Left hindlimb (tissue), 1 donor: Measurements from ENCODE around the gene MEI1.

Source experiments
- DNase-seq: peaks from one replicate; pipeline ENCODE4 v3.0.0-alpha.2; 2018

MEI1 gene

DNA sequence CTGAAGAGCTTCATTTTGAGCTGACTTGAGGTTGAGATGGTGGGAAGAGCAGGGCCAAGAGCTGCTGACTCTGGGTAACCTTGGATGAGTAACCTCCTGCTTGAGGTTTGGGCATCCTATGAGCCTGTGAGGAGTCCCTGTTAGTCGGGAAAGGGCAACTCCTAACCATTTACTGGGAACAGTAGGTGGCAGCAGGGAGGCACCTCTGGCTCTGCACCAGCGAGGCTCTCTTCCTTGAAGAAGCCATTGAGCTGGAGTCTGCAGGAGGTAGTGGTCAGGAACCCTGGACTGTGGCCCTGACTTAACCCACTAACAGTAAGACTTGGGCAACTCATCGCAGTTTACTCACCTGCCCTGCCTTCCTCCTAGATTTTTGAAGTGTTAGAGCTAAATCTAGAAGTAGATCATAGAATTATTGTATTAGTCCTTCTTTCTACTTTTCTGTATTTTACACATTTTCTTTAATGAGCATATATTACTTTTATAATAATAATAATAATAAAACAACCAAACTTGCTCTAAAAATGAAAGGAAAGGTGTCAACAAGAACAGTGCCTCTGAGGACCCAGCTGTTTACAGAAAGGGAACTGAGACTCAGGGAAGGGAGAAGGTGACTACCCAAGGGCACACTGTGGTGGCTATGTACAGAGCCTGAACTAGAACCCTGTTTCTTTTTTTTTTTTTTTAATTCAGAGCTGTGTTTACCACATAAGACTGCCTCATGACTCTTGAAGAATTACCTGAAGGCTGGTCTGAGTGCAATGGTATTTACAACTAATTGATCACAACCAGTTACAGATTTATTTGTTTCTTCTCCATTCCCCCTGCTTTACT, 47.5 kb downstream of the MEI1 start:
- peak; percentile 61 for DNase-seq

DNA sequence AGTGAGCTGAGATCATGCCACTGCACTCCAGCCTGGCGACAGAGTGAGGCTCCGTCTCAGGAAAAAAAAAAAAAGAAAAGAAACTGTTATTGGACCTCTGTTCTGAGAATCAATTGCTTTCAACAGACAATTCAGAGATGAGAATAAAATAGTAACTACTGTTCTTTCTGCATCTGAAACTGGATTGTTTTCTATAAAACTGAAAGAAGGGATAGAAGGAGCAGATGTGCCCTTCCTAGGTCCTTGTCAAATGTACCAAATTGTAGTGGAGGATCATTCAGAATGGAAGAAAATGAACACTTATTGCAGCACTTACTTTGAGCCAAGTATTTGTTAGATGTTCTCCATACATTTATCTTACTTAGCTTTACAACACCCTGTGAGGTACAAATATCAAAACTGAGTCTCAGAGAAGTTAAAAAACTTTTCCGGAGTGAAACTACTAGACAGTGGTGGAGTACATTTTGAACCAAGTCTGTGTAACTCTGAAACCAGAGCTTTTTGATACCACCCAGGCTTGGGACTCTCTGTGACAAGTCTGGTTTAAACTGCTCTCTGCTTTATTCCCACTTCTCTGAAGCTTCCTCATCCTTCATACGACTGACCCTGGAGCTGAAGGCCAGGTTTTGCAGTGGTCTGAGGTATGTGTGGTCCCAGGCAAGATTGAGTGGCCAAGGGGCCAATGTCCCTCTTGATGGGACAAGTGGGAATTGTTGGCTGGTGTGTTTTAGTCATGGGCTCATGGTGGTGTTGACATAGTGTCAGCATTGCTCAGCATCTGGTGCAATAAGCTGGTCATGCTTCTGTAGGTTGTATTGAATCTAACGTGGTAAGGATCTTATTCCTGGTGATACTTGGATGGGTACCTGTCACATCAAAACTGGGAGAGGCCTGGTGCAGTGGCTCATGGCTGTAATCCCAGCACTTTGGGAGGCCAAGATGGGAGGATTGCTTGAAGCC, 53.0 kb downstream of the MEI1 start:
- DNase-seq = no peak

DNA sequence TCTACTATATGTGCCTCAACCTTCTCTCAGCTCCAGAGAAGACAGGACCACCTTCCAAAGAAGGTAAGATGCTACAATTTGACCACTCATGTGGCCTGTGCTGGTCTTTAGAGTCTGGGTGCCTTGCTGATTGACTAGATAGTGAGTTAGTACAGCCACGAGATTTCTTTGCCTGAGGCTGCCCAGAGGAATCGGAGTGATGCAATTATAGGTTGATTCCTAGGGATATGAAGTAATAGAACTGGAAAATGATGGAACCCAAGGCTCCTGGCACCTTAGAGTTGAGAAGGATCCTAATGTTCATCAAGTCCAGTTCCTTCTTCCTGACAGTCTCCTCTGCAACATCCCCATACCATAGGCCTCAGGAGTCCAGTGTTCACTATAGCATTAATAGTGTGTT, 54.7 kb downstream of the MEI1 start:
- DNase-seq = no peak

DNA sequence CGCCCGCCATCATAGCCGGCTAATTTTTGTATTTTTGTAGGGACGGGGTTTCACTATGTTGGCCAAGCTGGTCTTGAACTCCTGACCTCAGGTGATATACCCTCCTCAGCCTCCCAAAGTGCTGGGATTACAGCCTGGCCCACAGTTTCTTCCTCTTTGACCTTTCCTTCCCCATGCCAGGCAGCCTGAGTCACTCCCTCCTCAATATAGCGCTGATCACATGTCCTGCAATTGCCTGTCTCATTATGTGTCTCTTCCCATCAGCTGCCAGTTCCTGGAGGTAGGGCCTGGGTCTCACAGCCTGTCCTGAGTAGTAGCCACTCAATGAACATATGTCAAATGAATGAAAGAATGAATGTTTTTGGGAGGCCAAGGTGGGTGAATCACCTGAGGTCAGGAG, 58.2 kb downstream of the MEI1 start:
- DNase-seq = no peak

DNA sequence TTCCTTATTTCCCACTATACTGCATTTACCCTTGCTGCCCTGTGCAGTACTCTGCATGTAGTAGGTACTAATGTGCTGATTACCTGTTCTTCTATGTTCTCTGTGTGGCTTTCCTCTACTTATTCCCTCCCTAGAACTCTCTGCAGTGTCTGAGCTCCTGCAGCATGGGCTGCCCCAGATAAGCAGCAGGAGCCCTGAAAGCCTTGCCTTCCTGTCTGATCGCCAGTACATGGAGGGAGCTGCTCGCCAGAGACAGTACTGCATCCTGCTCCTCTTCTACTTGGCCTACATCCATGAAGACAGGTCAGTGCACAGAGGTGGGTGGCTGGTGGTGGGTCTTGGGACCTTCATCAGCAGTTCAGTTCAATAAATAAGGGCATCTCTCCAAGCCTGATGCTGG, 58.9 kb downstream of the MEI1 start:
- DNase-seq = no peak

DNA sequence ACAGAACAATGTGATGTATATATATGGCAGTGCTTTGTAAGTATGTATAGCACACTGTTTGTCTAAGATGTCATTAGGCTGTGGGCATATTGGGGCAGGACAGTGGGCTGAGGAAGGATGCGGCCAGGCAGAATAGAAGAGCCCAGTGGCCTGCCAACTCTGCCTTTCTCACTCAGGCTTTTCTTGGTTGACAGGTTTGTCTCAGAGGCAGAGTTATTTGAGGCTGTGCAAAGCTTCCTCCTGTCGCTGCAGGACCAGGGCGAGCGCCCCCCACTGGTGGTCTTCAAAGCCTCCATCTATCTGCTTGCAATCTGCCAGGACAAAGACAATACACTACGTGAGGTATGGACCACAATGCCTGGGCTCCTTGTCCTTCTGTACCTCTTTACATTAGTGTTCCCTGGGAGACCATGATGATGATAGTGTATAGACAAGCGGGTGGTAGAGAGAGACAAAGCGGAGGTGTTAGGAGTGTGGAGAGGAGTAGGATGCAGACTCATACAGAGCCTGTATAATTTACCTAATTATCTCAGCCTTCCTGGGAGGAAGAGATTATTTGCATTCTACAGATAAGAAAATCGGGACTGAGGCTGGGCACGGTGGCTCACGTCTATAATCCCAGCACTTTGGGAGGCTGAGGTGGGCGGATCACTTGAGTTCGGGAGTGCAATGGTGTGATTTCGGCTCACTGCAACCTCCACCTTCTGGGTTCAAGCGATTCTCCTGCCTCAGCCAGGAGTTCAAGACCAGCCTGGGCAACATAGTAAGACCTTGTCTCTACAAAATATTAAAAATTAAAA, 63.9 kb downstream of the MEI1 start:
- DNase-seq = no peak

DNA sequence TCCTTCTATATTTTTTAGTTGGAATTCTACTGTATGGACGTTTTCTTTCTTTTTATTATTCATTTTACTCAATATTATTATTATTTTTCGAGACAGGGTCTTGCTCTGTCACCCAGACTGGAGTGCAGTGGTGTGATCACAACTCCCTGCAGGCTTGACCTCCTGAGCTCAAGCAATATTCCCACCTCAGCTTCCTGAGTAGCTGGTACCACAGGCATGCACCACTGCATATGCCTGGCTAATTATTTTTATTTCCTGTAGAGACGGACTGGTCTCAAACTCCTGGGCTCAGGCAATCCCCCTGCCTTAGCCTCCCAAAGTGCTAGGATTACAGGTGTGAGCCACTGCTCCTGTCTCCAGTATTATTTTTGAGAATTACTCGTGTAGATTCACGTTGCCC, 67.2 kb downstream of the MEI1 start:
- no peak for DNase-seq

DNA sequence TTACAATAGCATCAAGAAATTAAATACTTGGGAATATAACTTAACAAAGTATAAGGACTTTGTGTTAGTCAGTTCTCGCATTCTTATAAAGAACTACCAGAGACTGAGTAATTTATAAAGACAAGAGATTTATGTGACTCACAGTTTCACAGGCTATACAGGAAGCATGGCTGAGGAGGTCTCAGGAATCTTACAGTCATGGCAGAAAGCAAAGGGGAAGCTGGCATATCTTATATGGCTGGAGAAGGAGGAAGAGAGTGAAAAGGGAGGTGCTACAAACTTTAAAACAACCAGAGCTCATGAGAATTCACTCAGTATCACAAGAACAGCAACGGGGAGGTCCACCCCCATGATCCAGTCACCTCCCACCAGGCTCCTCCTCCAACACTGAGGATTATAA, 69.1 kb downstream of the MEI1 start:
- DNase-seq = no peak

DNA sequence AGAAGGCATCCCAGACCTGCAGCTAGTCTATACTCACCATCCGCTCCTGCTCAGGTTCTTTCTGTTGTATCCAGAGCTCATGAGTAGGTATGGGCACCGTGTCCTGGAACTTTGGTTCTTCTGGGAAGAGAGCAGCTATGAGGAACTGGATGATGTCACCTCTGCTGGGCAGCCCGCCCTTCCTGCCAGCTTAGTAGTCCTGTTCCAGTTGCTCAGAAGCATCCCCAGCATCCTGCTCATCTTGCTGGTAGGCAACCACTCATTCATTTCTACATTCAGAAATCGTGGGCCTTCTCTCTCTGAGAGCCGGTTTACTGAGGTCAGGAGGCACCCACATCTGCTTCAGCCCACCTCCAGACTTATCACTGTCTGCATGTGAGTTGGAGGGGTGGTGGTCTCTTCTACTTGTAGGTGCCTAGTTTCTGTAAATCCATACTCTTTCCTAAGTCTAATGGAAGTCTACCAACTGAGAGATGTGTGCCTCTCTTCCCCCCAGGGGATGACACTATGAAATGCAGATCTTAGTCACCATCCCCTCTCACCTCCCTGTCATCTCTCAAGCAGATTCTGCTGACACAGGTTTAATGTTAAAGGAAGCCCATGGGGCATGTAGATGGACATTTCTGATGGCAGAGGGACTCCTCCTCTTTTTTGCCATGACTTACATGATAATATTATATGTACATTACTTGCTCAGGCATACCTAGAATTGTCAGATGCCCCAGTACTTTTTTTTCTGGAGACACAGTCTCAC, 71.6 kb downstream of the MEI1 start:
- DNase-seq = no peak

DNA sequence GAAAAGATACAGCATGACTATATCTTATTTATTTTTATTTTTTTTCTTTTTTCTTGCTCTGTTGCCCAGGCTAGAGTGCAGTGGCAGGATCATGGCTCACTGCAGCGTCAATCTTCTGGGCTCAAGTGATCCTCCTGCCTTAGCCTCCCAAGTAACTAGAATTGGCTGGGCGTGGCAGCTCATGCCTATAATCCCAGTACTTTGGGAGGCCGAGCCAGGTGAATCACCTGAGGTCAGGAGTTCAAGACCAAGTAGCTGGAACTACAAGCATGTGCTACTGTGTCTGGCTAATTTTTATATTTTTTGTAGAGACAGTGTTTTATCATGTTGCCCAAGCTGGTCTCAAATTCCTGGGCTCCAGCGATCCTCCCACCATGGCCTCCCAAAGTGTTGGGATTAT, 72.9 kb downstream of the MEI1 start:
- DNase-seq = no peak

DNA sequence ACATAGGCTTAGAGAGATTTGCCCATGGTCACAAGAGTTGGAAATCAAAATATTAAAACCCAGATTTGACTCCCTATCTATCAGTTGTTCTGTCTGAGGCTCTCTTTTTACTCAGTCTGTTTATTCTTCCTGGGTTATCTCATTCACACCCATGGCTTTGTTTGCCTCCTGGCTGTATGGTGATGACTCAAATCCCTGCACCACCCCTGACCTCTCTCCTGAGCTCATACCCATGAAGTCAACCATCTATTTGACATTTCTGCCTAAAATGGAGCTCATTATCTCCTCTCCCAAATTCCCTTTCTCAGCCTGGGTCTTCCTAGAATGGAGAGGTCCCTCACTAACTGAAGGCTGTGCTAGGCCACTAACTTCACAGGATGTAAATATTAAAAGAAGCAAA, 73.3 kb downstream of the MEI1 start:
- no peak for DNase-seq

DNA sequence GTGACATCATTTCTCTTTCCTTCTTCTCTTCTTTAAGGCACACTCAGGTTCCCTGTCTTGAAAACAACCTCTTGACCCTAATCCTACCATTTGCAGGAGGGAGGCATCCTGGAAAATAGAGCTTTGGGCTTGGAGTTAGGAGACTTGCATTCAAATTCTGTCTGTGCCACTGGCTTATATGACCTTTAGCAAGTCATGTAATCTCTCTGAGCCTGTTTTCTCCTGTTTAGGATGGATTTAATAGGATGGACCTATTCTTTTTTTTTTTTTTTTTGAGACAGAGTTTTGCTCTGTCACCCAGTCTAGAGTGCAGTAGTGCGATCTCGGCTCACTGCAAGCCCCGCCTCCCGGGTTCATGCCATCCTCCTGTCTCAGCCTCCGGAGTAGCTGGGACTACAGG, 76.0 kb downstream of the MEI1 start:
- no peak for DNase-seq

DNA sequence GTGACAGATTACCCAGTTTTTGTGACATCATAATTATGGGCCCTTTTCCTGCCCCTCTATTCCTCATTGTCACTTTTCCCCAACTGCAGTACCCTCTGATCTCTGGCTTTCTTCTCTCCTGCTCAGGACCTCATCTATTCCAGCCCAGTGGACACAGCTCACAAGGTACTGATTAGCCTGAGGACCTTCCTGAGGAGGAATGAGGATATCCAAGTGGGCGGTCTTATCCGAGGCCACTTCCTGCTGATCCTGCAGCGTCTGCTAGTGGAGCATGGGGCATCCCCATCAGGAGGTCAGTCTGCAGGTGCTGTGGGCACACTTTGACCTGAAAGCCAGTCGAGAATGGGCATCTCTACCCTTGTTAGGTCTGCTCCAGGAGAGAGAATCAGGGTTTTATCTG, 76.7 kb downstream of the MEI1 start:
- DNase-seq = no peak

DNA sequence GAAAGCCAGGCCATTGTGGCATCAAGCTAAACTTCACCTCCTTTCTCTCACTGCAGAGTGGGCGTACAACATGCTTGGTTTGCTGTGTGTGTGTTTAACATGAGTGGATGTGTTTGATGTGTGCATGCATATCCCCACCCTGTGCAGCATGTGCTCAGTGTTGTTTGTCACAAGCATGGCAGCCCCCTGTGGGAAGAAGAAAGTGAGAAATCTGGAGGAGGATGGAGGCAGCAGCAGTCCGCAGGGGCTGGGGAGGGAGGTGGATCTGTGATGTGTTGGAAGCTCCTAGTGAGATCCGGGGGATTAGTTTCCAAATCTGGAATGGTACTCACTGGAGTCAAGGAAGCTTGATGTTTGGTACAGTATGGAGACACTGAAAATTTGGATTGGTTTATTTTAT, 77.1 kb downstream of the MEI1 start:
- no peak for DNase-seq

DNA sequence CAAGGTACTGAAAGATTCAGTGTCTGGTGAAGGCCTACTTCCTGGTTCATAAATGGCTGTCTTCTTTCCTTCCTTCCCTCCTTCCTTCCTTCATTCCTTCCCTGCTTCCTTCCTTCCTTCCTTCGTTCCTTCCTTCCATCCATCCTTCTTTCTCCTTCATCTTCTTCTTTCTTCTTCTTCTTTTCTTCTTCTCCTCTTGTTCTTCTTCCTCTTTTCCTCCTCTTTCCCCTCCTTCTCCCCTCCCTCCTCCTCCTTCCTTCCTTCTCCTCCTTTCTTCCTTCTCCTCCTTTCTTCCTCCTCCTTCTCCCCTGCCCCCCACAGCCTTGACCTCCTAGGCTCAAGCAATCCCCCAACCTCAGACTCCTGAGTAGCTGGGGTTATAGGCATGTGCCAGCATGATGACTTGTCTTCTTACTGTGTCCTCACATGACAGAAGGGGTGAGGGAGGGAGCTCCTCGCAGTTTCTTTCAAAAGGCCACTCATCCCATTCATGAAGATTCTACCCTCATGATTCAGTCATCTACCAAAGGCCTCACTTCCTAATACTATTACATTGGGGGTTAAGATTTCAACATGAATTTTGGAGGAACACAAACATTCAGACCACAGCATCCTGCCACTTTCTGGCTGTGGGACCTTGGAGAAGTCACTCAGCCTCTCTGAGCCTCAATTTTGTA, 78.6 kb downstream of the MEI1 start:
- no peak for DNase-seq

DNA sequence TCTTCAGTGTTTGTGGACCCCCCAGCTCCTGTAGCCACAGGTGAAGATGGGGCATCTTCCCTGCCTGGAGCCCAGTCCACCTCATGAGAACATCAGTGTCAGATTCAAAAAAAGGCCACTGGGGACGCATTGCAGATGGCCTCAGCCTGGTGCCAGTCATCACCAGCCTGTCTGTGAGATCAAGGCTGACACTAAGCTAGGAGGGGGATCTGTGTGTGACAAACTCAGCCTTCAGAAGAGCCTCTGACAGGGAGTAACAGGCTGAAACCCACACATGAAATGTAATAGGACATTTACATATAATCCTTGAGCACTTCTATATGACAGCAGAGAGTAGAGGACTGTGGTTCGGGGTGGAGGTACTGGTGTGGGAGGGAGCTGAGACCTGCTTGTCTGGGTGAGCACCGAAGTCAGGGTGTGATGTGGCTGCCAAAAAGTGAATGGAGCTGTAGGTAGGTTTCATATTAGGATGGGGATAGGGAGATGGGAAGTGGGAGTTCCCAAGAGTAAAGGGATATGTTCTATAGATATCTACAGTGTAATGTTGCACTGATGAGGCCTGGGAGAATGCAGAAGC, 80.7 kb downstream of the MEI1 start:
- DNase-seq = no peak

DNA sequence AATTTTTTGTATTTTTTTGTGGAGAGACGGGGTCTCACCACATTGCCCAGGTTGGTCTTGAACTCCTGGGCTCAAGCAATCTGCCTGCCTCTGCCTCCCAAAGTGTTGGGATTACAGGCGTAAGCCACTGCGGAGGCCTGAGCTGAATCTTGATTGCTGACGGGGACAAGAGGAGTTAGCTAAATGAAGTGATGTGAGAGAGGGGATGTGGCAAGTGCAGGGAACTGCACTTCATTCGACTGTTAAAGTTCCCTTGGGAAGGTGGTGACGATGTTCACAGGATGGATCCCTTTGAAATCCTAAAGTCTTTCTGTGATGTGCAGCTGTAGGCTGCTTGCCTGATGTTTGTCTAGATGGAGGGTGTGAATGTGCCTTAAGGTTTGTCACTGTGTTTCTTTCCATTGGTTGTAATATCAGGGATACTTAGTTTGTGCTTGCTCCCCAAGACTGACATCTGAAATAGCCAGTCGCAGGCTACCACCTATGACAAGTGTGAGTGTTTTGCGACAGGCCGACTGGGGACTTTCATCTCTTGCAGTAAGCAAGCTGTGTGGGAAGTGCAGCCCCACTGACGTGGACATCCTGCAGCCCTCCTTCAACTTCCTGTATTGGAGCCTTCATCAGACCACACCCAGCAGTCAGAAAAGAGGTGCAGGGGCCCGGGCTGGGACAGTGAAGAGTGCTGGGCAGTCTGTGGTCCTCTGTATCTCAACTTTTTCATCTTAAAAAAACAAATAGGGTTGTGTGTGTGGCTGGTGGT, 81.6 kb downstream of the MEI1 start:
- DNase-seq = no peak

DNA sequence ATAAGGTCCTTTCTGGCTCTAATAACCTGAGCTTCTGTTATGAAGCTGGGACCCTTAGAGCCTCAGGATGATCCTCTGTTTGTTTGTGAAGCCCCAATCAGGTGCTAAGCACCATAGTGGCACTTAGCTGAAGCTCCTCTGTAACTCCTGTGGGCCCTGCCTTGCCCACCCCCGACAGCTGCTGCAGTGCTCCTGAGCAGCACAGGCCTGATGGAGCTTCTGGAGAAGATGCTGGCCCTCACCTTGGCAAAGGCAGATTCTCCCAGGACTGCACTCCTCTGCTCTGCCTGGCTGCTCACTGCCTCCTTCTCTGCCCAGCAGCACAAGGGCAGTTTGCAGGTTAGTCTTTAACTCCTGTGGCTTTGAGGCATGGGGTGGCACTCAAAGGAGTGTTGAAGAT, 82.2 kb downstream of the MEI1 start:
- DNase-seq = no peak

DNA sequence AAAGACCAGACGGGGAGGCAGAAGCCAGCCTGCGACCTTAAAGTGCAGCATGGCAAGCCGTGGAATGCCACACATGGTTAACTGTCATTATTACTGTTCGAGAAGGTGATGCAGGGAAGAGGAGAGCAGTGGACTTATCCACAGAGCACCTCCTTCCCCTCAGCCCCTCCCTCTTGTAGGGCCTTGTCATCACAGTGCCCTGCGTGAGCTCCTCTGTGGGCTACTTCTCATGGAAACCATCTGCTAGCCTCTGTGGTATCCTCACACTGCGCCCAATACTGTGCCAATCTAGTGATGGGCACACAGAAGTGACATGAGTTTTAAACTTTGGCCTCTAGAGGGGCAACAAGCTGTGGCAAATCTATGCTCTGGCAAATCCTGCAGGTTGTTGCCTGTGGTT, 83.0 kb downstream of the MEI1 start:
- no peak for DNase-seq

DNA sequence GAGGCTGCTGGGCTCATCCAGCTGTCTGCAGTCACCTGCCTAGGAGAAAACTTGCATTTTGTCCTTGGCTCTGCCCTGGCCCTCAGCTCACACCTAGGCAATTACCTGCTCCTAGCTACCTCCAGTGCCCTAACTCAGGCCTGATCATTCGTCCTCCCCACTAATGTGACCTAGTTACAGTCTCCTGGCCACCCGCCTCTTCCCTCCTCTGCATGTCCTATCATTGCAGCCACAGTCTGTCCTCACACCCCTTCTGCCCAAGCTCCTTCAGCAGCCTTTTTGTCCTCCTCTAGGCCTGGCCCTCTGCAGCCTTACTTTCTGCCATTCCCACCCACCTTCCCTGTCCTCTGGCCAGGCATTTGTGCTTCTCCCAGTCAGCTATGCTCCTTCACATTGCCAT, 83.4 kb downstream of the MEI1 start:
- DNase-seq = no peak

DNA sequence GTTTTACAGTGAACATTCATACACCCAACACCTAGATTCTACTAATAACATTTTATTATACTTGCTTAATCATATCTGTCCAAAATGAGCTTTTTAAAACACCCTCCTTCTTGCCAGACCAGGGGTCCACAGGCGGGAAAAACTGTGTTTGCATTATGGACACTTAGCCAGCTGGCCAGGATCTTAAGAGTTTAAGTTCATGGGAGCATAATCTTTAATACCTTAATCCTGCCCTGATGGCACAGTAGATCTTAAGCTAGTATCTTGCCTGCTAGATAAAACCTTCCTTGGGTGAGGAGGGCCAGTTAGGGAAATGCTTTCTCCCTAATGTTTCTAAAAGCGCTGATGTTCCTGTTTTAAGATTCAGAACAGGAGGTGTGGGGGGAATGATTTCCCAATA, 88.0 kb downstream of the MEI1 start:
- DNase-seq = no peak
